Muscle layer of colon (tissue), 2 donors: ENCODE data around the gene CENPT.

Source experiments
- H3K27ac ChIP-seq: one replicate; pipeline ENCODE4 v1.7.0; 2013; ENCODE audit warnings: low read depth, mild to moderate bottlenecking, low read length, moderate library complexity
- H3K27me3 ChIP-seq, 2 donors: one replicate each; pipeline ENCODE4 v1.7.0; 2013; ENCODE audit warnings: low read length in 2 of 2, mild to moderate bottlenecking in 2 of 2; ENCODE audit not compliant: insufficient read depth in 2 of 2, control insufficient read depth in 1 of 2
- H3K36me3 ChIP-seq: one replicate; pipeline ENCODE4 v1.7.0; 2013; ENCODE audit warnings: mild to moderate bottlenecking, low read length; ENCODE audit not compliant: insufficient read depth
- H3K4me1 ChIP-seq: one replicate; pipeline ENCODE4 v1.7.0; 2013; ENCODE audit warnings: mild to moderate bottlenecking, low read length; ENCODE audit not compliant: insufficient read depth
- H3K4me3 ChIP-seq, 2 donors: one replicate each; pipeline ENCODE4 v1.7.0; 2013; ENCODE audit warnings: low read length in 2 of 2, low read depth in 1 of 2, mild to moderate bottlenecking in 1 of 2, moderate library complexity in 1 of 2
- H3K9ac ChIP-seq: one replicate; pipeline ENCODE4 v1.7.0; 2013; ENCODE audit warnings: low read length
- H3K9me3 ChIP-seq: one replicate; pipeline ENCODE4 v1.7.0; 2013; ENCODE audit warnings: mild to moderate bottlenecking, low read length
- donor health status: abdominal sarcoma.
- donor health status: Adenocarcinoma of cecum.

CENPT gene

GRCh38 chr16:67883872-67884261 lies 36.4 kb upstream of the CENPT start:
- Histone ChIP-seq H3K9me3 (no peaks in the 10 kb centered on the region), H3K4me1 (peaks cover 4% of the 10 kb centered on the region), H3K27ac (no peak overlapping the region), H3K36me3 (peaks cover 51% of the 10 kb centered on the region), H3K27me3 (no peaks in the 10 kb centered on the region), H3K9ac (no peak overlapping the region), H3K4me3 (no peak overlapping the region)

GRCh38 chr16:67883146-67883871 lies 35.8 kb upstream of the CENPT start:
- no peak overlapping the region for H3K27ac ChIP-seq
- H3K9ac ChIP-seq: no peak overlapping the region
- H3K27me3 ChIP-seq: no peaks in the 10 kb centered on the region
- H3K4me3 ChIP-seq: no peak overlapping the region
- H3K4me1 ChIP-seq: peaks cover 4% of the 10 kb centered on the region
- H3K9me3 ChIP-seq: no peaks in the 10 kb centered on the region
- peaks cover 57% of the 10 kb centered on the region for H3K36me3 ChIP-seq

- Histone ChIP-seq H3K36me3 (peaks cover 64% of the 10 kb centered on the region), H3K9me3 (no peaks in the 10 kb centered on the region), H3K4me1 (peaks cover 4% of the 10 kb centered on the region), H3K4me3 (no peak overlapping the region), H3K27ac (no peak overlapping the region), H3K27me3 (no peaks in the 10 kb centered on the region), H3K9ac (no peak overlapping the region)
Observed at GRCh38 chr16:67882374-67883145, 35.1 kb upstream of the CENPT start.

GRCh38 chr16:67881621-67882161 lies 34.2 kb upstream of the CENPT start:
- Histone ChIP-seq H3K4me1 (peaks cover 4% of the 10 kb centered on the region), H3K9ac (no peak overlapping the region), H3K36me3 (peaks cover 73% of the 10 kb centered on the region), H3K4me3 (no peak overlapping the region), H3K9me3 (no peaks in the 10 kb centered on the region), H3K27ac (no peak overlapping the region), H3K27me3 (no peaks in the 10 kb centered on the region)

- H3K4me1 ChIP-seq: peaks cover 6% of the 10 kb centered on the region
- H3K9me3 ChIP-seq: no peaks in the 10 kb centered on the region
- H3K4me3 ChIP-seq: no peak overlapping the region
- no peak overlapping the region for H3K27ac ChIP-seq
- H3K36me3 ChIP-seq: peaks cover 79% of the 10 kb centered on the region
- no peak overlapping the region for H3K9ac ChIP-seq
- H3K27me3 ChIP-seq: no peaks in the 10 kb centered on the region
Observed at GRCh38 chr16:67880584-67880983, 33.1 kb upstream of the CENPT start.

GRCh38 chr16:67879936-67880335 lies 32.4 kb upstream of the CENPT start:
- peaks cover 79% of the 10 kb centered on the region for H3K36me3 ChIP-seq

GRCh38 chr16:67879462-67879861 lies 32.0 kb upstream of the CENPT start:
- H3K9ac ChIP-seq: no peak overlapping the region
- H3K4me1 ChIP-seq: peaks cover 16% of the 10 kb centered on the region
- H3K27ac ChIP-seq: no peak overlapping the region
- H3K4me3 ChIP-seq: no peak overlapping the region
- peaks cover 79% of the 10 kb centered on the region for H3K36me3 ChIP-seq
- H3K27me3 ChIP-seq: no peaks in the 10 kb centered on the region
- no peaks in the 10 kb centered on the region for H3K9me3 ChIP-seq

More at GRCh38 chr16:67879936-67880335, 32.4 kb upstream of the CENPT start:
- H3K4me3 ChIP-seq: no peak overlapping the region
- peaks cover 13% of the 10 kb centered on the region for H3K4me1 ChIP-seq
- no peak overlapping the region for H3K9ac ChIP-seq
- no peak overlapping the region for H3K27ac ChIP-seq
- no peaks in the 10 kb centered on the region for H3K27me3 ChIP-seq
- H3K9me3 ChIP-seq: no peaks in the 10 kb centered on the region

- H3K27ac ChIP-seq: no peak overlapping the region
- H3K36me3 ChIP-seq: peaks cover 78% of the 10 kb centered on the region
- no peaks in the 10 kb centered on the region for H3K9me3 ChIP-seq
- H3K4me1 ChIP-seq: peaks cover 20% of the 10 kb centered on the region
- no peak overlapping the region for H3K4me3 ChIP-seq
- no peak overlapping the region for H3K9ac ChIP-seq
- no peaks in the 10 kb centered on the region for H3K27me3 ChIP-seq
Observed at GRCh38 chr16:67878846-67879245, 31.4 kb upstream of the CENPT start.

- H3K27me3 ChIP-seq: no peaks in the 10 kb centered on the region
- H3K9me3 ChIP-seq: no peaks in the 10 kb centered on the region
- peaks cover 72% of the 10 kb centered on the region for H3K36me3 ChIP-seq
- H3K27ac ChIP-seq: no peak overlapping the region
- H3K4me3 ChIP-seq: no peak overlapping the region
- peaks cover 24% of the 10 kb centered on the region for H3K4me1 ChIP-seq
- no peak overlapping the region for H3K9ac ChIP-seq
Observed at GRCh38 chr16:67878232-67878631, 30.7 kb upstream of the CENPT start.

- Histone ChIP-seq H3K9ac (no peak overlapping the region), H3K36me3 (peaks cover 60% of the 10 kb centered on the region), H3K4me1 (peaks cover 28% of the 10 kb centered on the region), H3K9me3 (no peaks in the 10 kb centered on the region), H3K4me3 (no peak overlapping the region), H3K27me3 (no peaks in the 10 kb centered on the region), H3K27ac (no peak overlapping the region)
Observed at GRCh38 chr16:67877064-67877463, 29.6 kb upstream of the CENPT start.

GRCh38 chr16:67874372-67874771 lies 26.9 kb upstream of the CENPT start:
- Histone ChIP-seq H3K4me1 (peaks cover 28% of the 10 kb centered on the region), H3K9ac (peak overlapping the region; percentile 78), H3K9me3 (no peaks in the 10 kb centered on the region), H3K27me3 (no peaks in the 10 kb centered on the region), H3K4me3 (peak overlapping the region in 1 of 2 donors; percentile 81), H3K36me3 (peaks cover 47% of the 10 kb centered on the region), H3K27ac (no peak overlapping the region)
